ENCODE measurements around the gene LRP5.

DNA sequence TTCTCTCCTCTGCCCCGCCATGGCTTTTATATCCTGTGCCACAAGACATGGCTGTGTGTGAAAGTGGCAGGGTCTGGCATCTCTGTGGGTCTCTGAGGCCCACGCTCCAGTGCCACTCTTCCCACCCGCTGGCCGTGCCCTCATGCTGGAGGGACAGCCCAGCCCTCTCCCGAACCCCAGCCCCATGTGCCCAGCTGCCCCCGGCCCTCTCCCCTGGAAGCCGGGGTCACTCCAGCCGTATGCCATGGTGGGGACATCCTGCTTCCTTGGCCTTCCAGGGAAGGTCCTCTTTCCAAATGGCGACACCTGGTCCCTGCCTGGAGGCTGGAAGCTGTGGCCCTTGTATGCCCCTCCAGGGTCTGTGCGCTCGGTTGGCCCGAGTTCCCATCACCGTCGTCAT lies 84.9 kb downstream of the LRP5 start:
- TF ChIP-seq, protein P1, sequence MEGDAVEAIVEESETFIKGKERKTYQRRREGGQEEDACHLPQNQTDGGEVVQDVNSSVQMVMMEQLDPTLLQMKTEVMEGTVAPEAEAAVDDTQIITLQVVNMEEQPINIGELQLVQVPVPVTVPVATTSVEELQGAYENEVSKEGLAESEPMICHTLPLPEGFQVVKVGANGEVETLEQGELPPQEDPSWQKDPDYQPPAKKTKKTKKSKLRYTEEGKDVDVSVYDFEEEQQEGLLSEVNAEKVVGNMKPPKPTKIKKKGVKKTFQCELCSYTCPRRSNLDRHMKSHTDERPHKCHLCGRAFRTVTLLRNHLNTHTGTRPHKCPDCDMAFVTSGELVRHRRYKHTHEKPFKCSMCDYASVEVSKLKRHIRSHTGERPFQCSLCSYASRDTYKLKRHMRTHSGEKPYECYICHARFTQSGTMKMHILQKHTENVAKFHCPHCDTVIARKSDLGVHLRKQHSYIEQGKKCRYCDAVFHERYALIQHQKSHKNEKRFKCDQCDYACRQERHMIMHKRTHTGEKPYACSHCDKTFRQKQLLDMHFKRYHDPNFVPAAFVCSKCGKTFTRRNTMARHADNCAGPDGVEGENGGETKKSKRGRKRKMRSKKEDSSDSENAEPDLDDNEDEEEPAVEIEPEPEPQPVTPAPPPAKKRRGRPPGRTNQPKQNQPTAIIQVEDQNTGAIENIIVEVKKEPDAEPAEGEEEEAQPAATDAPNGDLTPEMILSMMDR (IDR thresholded peaks at IDR 0.05; ENCODE audit: low read depth, low read length, poor library complexity, severe bottlenecking): no peak
- TF ChIP-seq EZH2phosphoT487 (IDR thresholded peaks at IDR 0.05; ENCODE audit: borderline replicate concordance, low read length): no peak
